DND-41 (cell line): Measurements from ENCODE around the gene DNM3.

Experiments
- ATAC-seq: fragments of 200-7000 bp; cut with Tn5 transposase; 3 replicates; pipeline ENCODE4 v1.9.1; 2021; ENCODE audit warnings: low read depth; ENCODE audit not compliant: insufficient read depth
- DNase-seq: peaks from one replicate; pipeline ENCODE4 v3.0.0-alpha.2; 2020
- H2AFZ ChIP-seq: 2 replicates; pipeline ENCODE4 v1.6.0; 2012; ENCODE audit warnings: low read depth, low read length
- H3K27ac ChIP-seq: 2 replicates; pipeline ENCODE4 v1.5.1; 2012; ENCODE audit warnings: low read length, inconsistent platforms
- H3K27me3 ChIP-seq: fragments of 200-600 bp; sonication (generic); 2 replicates; pipeline ENCODE4 v1.6.0; 2012; ENCODE audit warnings: low read length, mild to moderate bottlenecking, inconsistent platforms; ENCODE audit not compliant: insufficient read depth, poor library complexity
- H3K36me3 ChIP-seq: 2 replicates; pipeline ENCODE4 v1.5.1; 2012; ENCODE audit warnings: low read length, inconsistent platforms; ENCODE audit not compliant: insufficient read depth
- H3K4me1 ChIP-seq: 2 replicates; pipeline ENCODE4 v1.5.1; 2012; ENCODE audit warnings: mild to moderate bottlenecking, low read length; ENCODE audit not compliant: insufficient read depth
- H3K4me2 ChIP-seq: 2 replicates; pipeline ENCODE4 v1.6.0; 2012; ENCODE audit warnings: mild to moderate bottlenecking, moderate library complexity, low read length, inconsistent platforms; ENCODE audit not compliant: insufficient read depth
- H3K4me3 ChIP-seq, 2 experiments: fragments of 200-600 bp in 1 of 2; shearing (Covaris generic) in 1 of 2; 2 replicates each; pipeline ENCODE4 v1.5.1; 2012 to 2016; ENCODE audit warnings: inconsistent platforms in 2 of 2, low read length in 2 of 2, mild to moderate bottlenecking in 2 of 2, low read depth in 1 of 2, moderate library complexity in 1 of 2
- H3K79me2 ChIP-seq: 2 replicates; pipeline ENCODE4 v1.6.0; 2012; ENCODE audit warnings: low read length, inconsistent platforms; ENCODE audit not compliant: insufficient read depth
- H3K9ac ChIP-seq: 2 replicates; pipeline ENCODE4 v1.6.0; 2012; ENCODE audit warnings: low read depth, mild to moderate bottlenecking, inconsistent platforms, low read length, moderate library complexity
- H3K9me3 ChIP-seq: 2 replicates; pipeline ENCODE4 v1.5.1; 2012; ENCODE audit warnings: low read length, moderate library complexity, mild to moderate bottlenecking, inconsistent platforms; ENCODE audit not compliant: insufficient read depth, severe bottlenecking
- H4K20me1 ChIP-seq: 2 replicates; pipeline ENCODE4 v1.6.0; 2012; ENCODE audit warnings: low read length; ENCODE audit not compliant: insufficient read depth
- CTCF ChIP-seq: IDR thresholded peaks from 2 replicates; pipeline ENCODE4 v1.5.1; 2012; ENCODE audit warnings: borderline replicate concordance, low read length, moderate library complexity, mild to moderate bottlenecking; ENCODE audit not compliant: poor library complexity, severe bottlenecking; ENCODE audit errors: extremely low read depth
- EZH2 ChIP-seq: IDR thresholded peaks from 3 replicates; pipeline ENCODE4 v1.6.1; 2012; ENCODE audit warnings: borderline replicate concordance, low read depth, mild to moderate bottlenecking, moderate library complexity, low read length, inconsistent platforms; ENCODE audit not compliant: severe bottlenecking

DNM3 gene

GRCh38 chr1:171849245-171849898 lies 8.1 kb downstream of the DNM3 start:
- H3K79me2 ChIP-seq, result no peaks in the 10 kb centered on the region
- no peak for DNase-seq
- no peak overlapping the region for H3K9ac ChIP-seq
- H3K4me2 ChIP-seq, result no peak overlapping the region
- no peak overlapping the region for H3K4me3 ChIP-seq
- H3K4me1 ChIP-seq, result no peaks in the 10 kb centered on the region
- no peaks in the 10 kb centered on the region for H4K20me1 ChIP-seq
- no peak overlapping the region for H2AFZ ChIP-seq
- no peaks in the 10 kb centered on the region for H3K9me3 ChIP-seq
- ATAC-seq, result no peak
- no peak overlapping the region for H3K27ac ChIP-seq
- peaks cover 12% of the 10 kb centered on the region for H3K27me3 ChIP-seq
- no peak for TF ChIP-seq CTCF
- TF ChIP-seq EZH2, result no peak
- H3K36me3 ChIP-seq, result no peaks in the 10 kb centered on the region

- TF ChIP-seq EZH2 (no peak), CTCF (no peak)
- H4K20me1 ChIP-seq, result no peaks in the 10 kb centered on the region
- H3K27me3 ChIP-seq, result peaks cover 12% of the 10 kb centered on the region
- H3K4me2 ChIP-seq, result no peak overlapping the region
- H2AFZ ChIP-seq, result no peak overlapping the region
- no peak overlapping the region for H3K27ac ChIP-seq
- no peaks in the 10 kb centered on the region for H3K79me2 ChIP-seq
- no peak overlapping the region for H3K4me3 ChIP-seq
- no peaks in the 10 kb centered on the region for H3K36me3 ChIP-seq
- ATAC-seq (no peak), DNase-seq (no peak)
- no peaks in the 10 kb centered on the region for H3K4me1 ChIP-seq
- no peak overlapping the region for H3K9ac ChIP-seq
- no peaks in the 10 kb centered on the region for H3K9me3 ChIP-seq
Observed at GRCh38 chr1:171850651-171851350, 9.5 kb downstream of the DNM3 start.

GRCh38 chr1:171852272-171852671 lies 11.0 kb downstream of the DNM3 start:
- no peaks in the 10 kb centered on the region for H4K20me1 ChIP-seq
- H3K4me2 ChIP-seq, result no peak overlapping the region
- H3K27me3 ChIP-seq, result peaks cover 12% of the 10 kb centered on the region
- TF ChIP-seq CTCF (no peak), EZH2 (no peak)
- H3K27ac ChIP-seq, result no peak overlapping the region
- DNase-seq, result no peak
- ATAC-seq, result no peak
- no peaks in the 10 kb centered on the region for H3K79me2 ChIP-seq
- no peak overlapping the region for H3K9ac ChIP-seq
- H3K4me1 ChIP-seq, result no peaks in the 10 kb centered on the region
- no peak overlapping the region for H2AFZ ChIP-seq
- no peaks in the 10 kb centered on the region for H3K9me3 ChIP-seq
- no peak overlapping the region for H3K4me3 ChIP-seq
- H3K36me3 ChIP-seq, result no peaks in the 10 kb centered on the region
